ENCODE data around the gene PSME3IP1.
A peak's percentile ranks its signal among the peaks of the same experiment; 100 is the strongest.
"Not testable (repeated sequence)": the region's sequence is repeated elsewhere in the genome, so short reads cannot be mapped to it uniquely, and the experiment has no call there.

Gene PSME3IP1, protein sequence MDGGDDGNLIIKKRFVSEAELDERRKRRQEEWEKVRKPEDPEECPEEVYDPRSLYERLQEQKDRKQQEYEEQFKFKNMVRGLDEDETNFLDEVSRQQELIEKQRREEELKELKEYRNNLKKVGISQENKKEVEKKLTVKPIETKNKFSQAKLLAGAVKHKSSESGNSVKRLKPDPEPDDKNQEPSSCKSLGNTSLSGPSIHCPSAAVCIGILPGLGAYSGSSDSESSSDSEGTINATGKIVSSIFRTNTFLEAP

GRCh38 chr16:57185945-57186871, at the start of gene PSME3IP1, which contains the start of gene RSPRY1:
TSS of gene PSME3IP1 (minus strand) at chr16:57186039. CDS start at chr16:57173854, 12,185 bp downstream.
TSS of gene RSPRY1 (plus strand) at chr16:57186329. CDS start at chr16:57204659, 18,330 bp downstream.
- peak; percentile 99 for DNase-seq

DNA sequence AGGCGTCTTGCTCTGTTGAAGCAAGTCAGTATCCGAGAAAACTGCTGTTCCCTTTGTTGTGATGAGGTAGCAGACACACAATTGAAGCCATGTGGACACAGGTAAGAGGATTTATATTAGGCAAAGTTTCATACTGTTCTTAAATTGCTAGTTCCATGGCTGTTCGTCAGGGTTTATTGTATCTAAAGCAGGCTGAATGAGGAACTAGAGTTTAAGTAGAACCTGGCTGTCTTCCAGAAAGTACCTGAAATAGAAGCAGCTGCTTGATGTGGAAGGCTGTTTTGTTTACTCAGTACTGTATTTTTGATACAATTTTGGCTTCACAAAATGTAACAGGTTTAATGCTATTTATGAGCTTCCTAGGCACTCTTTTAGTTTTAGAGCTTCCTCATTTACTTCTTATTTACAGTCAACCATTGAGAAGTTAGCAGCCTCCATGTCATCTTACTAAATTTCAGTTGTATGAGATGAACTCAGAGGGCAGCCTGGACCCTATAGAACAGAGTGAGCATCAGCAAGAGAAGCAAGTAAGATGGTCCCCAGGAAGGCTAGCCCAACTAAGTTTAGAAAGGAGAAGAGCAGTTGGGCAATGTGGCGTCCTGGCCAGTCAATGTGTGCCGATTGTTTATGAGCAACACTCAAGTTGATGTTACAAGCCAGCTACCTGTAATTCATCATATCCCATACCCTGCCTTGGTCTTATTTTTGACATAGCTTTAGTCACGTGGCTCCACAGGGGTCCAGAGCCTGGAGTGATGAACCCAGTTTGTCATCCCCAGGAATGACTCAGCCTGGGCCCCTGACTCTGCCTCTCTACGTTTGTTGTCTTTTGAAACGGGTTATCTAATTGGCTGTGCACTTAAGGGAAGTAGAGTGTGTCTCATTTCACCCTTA, 49.5 kb upstream of the PSME3IP1 start:
- peak; percentile 13 for DNase-seq

DNA sequence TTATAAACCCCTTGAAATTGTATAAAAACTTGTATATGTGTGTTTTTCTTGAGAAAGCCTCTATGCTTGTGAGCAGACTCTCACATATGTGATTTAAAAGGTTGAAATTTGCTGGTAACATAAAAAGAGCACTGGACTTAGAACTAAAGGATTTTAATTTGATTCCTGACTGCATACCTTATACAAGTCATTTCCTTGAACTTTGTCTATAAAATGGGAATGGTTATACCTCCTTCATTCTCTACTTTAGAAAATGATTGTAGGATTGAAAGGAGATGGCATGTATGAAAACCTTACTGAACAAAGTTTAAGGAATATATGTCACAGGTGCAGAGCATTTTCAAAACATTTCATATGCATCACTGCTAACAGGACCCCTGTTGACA, 48.9 kb upstream of the PSME3IP1 start:
- DNase-seq = no peak

DNA sequence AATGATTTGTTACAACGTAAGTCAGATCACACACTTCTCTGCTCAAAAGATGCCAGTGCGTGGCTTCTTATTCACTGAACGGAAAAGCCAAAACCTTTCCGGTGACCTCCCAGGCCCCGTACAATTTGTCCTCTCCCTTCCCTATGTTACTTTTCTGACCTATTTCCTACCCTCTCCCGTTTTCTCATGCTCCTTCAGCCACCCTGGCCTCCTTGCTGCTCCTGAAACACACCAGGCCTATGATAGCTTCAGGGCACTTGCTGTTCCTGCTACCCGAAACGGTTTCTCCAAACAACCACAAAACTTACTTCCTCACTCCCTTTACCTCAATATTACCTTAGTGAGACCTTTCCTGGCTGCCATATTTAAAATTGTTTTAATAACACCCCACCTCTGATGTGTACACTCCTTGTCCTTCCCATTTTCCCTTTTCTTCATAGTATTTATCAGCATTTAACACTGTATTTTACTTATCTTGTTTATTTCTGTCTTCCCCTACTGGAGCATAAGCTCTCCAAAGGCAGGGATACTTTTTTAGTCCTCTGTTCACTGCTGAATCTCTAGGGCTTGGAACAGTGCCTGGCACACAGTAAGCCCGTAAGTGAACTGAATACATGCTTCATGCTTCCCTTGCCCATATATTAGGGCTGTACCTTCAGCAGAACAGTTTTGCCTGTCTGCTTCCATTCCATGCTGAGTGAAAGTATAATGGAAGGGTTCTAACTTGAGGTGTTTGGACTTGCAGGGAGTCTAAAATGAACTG, 48.3 kb upstream of the PSME3IP1 start:
- no peak for DNase-seq

GRCh38 chr16:57231821-57232350, 46.0 kb upstream of the PSME3IP1 start:
- DNase-seq = no peak

DNA sequence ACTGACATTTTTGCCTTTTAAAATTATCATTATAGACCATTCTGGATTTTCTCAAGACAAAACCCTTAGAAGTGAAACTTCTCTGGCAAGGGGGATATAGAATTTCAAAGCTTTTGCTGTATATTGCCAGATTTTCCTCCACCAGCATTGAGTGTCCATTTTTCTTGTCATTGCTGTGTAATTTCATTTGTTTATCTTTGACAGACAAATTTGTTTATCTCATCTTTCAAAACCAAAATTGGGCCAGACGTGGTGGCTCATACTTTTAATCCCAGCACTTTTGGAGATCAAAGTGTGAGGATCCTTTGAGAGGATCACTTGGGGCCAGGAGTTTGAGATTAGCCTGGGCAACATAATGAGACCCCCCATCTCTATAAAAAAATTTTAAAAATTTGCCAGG, 43.2 kb upstream of the PSME3IP1 start:
- DNase-seq = no peak

DNA sequence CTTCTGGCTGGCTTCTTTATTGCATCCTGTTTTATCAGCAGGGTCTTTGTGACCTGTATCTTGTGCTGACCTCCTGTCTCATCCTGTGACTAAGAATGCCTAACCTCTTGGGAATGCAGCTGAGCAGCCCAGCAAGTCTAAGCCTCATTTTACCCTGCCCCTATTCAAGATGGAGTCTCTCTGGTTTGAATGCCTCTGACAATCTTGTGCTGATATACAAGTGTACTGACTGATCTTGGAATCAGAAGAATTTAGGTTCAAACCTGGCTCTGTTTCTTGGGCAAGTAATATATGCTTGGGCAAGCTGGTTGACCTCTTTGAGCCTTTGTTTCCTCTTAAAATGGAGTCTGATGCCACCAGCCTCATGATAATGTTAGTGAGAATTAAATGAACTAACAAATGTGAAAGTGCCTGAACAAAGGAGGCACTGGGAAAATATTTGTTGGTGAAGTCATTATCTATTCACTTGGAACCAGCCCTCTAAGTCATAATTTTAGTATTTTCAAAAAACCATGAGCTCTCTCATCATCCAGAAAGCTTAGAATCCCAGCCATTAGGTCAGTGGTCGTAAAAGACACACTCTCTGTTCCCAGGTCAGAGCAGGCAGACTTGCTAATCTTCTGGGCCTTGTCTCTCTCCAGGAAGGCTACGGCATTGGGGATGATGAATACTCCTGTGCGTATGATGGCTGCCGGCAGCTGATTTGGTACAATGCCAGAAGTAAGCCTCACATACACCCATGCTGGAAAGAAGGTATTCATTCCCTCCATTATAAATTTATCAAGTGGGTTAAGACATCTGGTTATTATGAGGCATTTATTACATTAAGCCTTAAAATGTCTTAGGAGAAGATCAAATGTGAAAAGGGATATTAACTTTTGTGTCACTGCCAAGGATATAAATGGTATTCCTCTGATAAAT, 41.1 kb upstream of the PSME3IP1 start:
- no peak for DNase-seq

DNA sequence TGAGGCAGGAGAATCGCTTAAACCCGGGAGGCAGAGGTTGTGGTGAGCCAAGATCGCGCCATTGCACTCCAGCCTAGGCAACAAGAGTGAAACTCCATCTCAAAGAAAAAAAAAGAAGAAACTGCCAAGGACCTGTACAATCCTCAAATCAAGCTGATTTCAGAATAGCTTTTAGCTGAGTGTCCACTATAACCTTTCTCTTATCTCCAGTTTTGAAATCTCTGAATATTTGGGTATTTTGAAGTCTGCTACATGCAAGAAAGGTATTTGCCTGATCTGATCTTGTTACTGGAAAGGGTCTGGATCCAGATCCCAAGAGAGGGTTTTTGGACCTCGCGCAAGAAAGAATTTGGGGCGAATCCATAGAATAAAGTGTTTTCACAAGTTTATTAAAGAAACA, 40.1 kb upstream of the PSME3IP1 start:
- DNase-seq = no peak

DNA sequence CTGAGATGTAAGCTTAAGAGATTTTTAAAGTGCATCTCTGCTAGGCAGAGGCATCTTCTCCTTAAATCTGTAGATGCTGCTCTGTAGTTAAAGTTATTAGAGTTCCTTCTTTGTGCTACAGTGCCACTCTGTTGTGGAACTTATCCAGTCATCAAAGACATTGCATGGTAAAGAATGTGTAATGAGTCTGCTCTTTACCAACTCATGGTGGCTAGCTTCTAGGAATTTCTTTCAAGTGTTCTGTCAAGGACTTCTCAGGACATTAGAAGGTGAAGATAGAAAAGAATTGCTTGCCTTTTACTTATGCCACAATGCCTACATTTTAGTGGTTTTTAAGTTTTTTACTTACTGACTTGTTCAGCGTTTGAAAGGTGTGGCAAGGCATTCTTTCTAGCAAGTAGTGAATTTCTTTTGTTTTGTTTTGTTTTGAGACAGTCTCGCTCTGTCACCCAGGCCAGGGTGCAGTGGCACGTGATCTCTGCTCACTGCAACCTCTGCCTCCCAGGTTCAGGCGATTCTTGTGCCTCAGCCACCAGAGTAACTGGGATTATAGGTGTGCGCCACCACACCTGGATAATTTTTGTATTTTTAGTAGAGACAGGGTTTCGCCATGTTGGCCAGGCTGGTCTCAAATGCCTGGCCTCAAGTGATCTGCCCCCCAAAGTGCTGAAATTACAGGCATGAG, 39.0 kb upstream of the PSME3IP1 start:
- no peak for DNase-seq

GRCh38 chr16:57223057-57223456, 37.2 kb upstream of the PSME3IP1 start:
- DNase-seq = no peak

DNA sequence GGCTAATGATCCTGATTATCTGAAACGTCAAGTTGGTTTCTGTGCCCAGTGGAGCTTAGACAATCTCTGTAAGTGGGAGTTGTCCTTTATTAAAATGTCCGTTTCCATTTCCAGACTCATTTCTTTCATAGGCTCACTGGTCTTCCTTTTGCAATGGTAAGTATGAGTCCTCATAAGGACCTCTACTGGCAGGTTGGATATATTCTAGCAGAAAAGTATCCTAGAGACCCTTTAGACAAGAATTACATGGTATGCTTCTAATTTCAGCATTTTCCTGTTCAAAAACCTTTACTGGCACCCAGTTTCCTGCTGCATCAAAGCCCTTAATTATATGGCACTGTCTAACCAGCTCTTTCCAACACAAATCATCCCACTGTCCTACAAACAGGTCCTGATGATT, 31.1 kb upstream of the PSME3IP1 start:
- DNase-seq = no peak

DNA sequence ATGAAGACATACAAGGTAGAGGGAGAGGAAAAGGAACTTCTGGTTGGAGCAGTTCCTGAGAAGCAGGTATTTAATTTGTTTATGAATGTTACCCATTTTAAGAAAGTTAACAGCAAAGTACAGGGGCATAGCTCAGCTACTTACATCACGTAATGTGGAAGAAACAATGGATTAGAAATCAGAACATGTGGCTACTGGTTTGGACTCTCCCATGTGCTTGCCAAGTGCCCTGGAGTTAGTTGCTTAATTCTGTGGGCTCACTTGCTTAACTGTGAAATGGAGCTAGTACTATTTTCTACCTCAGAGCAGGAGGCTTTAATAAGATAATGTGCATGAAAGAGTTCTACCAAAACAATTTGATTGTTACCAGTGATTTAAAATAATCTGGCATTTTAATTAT, 27.6 kb upstream of the PSME3IP1 start:
- no peak for DNase-seq

GRCh38 chr16:57209780-57210179, 23.9 kb upstream of the PSME3IP1 start:
- no peak for DNase-seq

DNA sequence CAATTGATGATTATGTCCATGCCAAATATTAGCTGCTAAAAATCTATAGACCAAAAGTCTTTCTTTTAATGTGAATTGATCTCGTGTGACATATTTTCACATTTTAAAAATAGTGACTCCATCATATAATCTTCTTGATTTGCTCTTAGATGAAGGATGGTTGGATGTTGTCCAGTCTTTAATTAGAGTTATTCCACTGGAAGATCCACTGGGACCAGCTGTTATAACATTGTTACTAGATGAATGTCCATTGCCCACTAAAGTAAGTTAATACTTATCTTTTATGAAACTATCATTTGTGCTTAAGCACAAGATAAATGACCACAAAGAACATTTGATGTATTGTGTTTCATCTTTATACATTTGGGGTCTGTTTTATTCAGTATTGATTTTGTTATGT, 23.1 kb upstream of the PSME3IP1 start:
- DNase-seq = no peak

- DNase-seq = no peak
These were observed 18.8 kb upstream of the PSME3IP1 start for GRCh38 chr16:57204675-57205074.

DNA sequence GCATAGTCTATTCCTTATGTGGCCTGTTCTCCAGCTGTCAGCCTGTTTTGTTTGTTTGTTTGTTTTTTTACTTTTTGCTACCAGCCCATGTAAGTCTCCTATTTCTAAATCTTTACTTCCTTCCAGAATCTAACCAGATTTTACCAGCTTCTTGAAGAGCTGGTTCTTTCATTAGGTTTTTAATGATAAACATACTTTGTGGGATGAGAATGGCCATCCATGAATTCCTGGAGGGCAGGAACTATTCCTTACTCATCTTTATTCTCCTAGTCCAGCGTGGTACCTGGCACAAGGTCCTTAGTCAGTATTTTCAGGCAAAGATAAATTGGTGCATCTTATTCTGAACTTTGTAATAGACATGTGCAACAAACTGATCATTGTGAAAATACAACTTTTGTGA, 17.6 kb upstream of the PSME3IP1 start:
- DNase-seq = no peak

DNA sequence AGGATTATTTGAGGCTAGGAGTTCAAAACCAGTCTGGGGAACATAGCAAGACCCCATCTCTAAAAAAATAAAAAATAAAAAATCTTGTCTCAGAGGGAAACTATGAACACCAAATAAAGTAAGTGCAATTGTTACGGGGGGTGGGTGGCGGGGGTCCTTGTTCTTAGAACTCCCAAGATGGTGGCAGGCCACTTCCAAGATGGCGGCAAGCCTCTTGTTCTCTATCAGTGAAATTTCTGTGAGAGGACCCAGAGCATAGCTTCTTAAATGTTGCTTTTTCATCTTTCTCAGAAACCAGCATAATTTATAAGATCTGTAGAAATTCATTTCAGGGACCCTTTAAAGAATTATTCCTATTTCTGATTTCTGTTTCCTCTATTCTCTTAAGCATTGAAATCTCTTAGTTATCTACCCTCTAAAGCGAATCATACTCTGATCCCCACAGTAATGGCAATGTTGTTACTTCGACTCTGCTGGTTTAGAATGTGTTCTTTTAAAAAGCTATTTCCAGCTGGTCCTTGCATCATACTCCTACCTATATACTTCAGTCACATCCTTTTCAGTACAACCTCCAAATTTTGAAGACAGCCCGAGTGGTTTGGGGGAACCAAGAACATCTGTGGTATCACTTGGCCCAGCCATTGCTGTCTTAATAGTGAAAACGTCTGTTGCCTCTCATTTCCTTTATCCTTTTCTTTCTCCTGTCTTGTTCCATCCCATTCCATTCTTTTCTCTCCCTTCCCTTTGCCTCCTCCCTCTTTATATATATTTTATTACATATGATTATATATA, 16.5 kb upstream of the PSME3IP1 start:
- no peak for DNase-seq

DNA sequence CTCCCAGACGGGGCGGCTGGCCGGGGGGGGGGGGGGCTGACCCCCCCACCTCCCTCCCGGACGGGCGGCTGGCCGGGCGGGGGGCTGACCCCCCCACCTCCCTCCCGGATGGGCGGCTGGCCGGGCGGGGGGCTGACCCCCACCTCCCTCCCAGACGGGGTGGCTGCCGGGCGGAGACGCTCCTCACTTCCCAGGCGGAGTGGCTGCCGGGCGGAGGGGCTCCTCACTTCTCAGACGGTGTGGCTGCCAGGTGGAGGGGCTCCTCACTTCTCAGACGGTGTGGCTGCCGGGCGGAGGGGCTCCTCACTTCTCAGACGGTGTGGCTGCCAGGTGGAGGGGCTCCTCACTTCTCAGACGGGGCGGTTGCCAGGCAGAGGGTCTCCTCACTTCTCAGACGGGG, 15.1 kb upstream of the PSME3IP1 start:
- DNase-seq = not testable (repeated sequence)

DNA sequence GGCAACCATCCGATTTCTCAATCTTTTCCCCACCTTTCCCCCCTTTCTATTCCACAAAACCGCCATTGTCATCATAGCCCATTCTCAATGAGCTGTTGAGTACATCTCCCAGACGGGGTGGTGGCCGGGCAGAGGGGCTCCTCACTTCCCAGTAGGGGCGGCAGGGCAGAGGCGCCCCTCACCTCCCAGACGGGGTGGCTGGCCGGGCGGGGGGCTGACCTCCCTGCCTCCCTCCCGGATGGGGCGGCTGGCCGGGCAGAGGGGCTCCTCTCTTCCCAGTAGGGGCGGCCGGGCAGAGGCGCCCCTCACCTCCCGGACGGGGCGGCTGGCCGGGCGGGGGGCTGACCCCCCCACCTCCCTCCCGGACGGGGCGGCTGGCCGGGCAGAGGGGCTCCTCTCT, 14.5 kb upstream of the PSME3IP1 start:
- not testable (repeated sequence) for DNase-seq
